Neutrophil (primary cell): ENCODE measurements around the gene NHLRC2.

Source experiments
- H3K27ac ChIP-seq: fragments of 200-600 bp; sonication (generic); 2 replicates; pipeline ENCODE4 v1.5.1; 2016; ENCODE audit warnings: mild to moderate bottlenecking, moderate library complexity
- H3K27me3 ChIP-seq: fragments of 200-600 bp; sonication (generic); 2 replicates; pipeline ENCODE4 v1.6.0; 2016; ENCODE audit warnings: mild to moderate bottlenecking
- H3K36me3 ChIP-seq: fragments of 200-600 bp; sonication (generic); 2 replicates; pipeline ENCODE4 v1.5.1; 2017
- H3K4me1 ChIP-seq, 2 experiments: fragments of 200-600 bp in 1 of 2; sonication (generic) in 1 of 2; 1 replicate in 1 of 2; 2 replicates in 1 of 2; pipeline versions ENCODE4 v1.5.1 to v1.6.1; 2013 to 2016; ENCODE audit warnings: low read depth in 1 of 2, low read length in 1 of 2, mild to moderate bottlenecking in 1 of 2, moderate library complexity in 1 of 2; ENCODE audit not compliant: control insufficient read depth in 1 of 2, insufficient read depth in 1 of 2
- H3K4me3 ChIP-seq, 2 experiments: fragments of 200-600 bp in 1 of 2; sonication (generic) in 1 of 2; 1 replicate in 1 of 2; 2 replicates in 1 of 2; pipeline ENCODE4 v1.5.1; 2013 to 2016; ENCODE audit warnings: low read depth in 1 of 2, low read length in 1 of 2, mild to moderate bottlenecking in 1 of 2, moderate library complexity in 1 of 2
- H3K9me3 ChIP-seq: fragments of 200-600 bp; sonication (generic); 2 replicates; pipeline ENCODE4 v1.5.1; 2016
- TF ChIP-seq, protein P1 (sequence below): fragments of 200-600 bp; sonication (generic); IDR thresholded peaks from 2 replicates; pipeline ENCODE4 v1.5.1; 2016; ENCODE audit warnings: antibody characterized with exemption

The NHLRC2 gene

DNA sequence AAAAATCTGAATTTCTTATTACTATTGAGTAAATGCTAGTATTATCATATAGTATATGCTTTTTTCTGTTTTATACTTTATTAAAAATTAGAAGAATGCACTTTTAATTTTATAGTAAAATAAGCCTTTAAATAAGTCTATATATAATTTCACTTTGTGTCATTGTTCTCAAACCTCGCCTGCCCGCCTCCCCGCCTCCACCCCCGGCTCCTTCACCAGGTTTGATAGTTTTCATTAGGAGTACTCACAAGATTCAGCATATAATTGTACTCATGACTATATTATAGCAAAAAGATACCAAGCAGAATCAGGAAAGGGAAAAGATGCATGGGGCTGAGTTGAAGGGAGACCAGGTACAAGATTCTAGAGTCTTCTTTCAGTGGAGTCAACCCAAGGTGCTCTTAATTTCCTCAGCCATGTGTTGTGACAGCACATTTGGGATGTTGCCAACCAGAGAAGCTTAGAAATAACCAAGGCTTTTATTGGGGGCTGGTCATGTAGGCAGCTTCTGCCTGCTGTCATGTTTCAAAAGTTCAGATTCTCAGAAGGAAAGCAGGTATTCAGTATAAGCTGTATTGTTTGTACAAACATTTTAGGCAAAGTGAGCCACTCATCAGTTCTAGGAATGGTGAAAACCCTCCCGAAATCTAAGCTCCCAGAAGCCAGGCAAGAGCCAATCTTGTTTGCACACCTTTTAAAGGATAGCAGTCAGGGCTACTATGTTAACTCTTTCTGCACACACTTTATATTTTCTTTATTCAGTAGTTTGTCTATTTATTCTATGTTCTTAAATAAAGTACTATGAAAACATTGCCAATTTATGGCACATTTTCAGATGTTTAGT, 12.3 kb downstream of the NHLRC2 start:
- H3K4me3 ChIP-seq: no peak overlapping the region
- no peaks in the 10 kb centered on the region for H3K27me3 ChIP-seq
- no peaks in the 10 kb centered on the region for H3K36me3 ChIP-seq
- peak overlapping the region; percentile 26 for H3K27ac ChIP-seq
- H3K4me1 ChIP-seq: peaks cover 24 to 26% of the 10 kb centered on the region in 2 experiments
- no peaks in the 10 kb centered on the region for H3K9me3 ChIP-seq
- TF ChIP-seq, protein P1, sequence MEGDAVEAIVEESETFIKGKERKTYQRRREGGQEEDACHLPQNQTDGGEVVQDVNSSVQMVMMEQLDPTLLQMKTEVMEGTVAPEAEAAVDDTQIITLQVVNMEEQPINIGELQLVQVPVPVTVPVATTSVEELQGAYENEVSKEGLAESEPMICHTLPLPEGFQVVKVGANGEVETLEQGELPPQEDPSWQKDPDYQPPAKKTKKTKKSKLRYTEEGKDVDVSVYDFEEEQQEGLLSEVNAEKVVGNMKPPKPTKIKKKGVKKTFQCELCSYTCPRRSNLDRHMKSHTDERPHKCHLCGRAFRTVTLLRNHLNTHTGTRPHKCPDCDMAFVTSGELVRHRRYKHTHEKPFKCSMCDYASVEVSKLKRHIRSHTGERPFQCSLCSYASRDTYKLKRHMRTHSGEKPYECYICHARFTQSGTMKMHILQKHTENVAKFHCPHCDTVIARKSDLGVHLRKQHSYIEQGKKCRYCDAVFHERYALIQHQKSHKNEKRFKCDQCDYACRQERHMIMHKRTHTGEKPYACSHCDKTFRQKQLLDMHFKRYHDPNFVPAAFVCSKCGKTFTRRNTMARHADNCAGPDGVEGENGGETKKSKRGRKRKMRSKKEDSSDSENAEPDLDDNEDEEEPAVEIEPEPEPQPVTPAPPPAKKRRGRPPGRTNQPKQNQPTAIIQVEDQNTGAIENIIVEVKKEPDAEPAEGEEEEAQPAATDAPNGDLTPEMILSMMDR: no peak

DNA sequence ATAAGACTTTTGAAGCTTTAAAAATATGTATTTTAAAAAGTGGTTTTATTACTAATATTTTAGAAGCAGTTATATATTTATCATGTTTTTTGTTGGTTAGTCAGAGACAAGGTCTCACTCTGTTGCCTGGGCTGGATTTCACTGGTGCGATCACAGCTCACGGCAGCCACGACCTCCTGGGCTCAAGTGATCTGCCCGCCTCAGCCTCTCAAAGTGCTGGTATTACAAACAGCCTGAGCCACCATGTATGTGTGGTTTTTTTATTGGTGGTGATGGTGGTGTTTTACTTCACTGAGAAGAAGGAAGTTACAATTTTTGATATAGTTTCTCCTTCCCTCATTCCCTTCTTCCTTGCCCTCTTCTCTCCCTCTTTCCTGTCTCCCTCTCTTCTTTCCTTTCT, 13.4 kb downstream of the NHLRC2 start:
- Histone ChIP-seq H3K9me3 (no peaks in the 10 kb centered on the region), H3K27me3 (no peaks in the 10 kb centered on the region), H3K4me3 (no peak overlapping the region), H3K36me3 (no peaks in the 10 kb centered on the region), H3K27ac (no peak overlapping the region), H3K4me1 (peaks cover 24 to 26% of the 10 kb centered on the region in 2 experiments)
- TF ChIP-seq, protein P1: no peak

DNA sequence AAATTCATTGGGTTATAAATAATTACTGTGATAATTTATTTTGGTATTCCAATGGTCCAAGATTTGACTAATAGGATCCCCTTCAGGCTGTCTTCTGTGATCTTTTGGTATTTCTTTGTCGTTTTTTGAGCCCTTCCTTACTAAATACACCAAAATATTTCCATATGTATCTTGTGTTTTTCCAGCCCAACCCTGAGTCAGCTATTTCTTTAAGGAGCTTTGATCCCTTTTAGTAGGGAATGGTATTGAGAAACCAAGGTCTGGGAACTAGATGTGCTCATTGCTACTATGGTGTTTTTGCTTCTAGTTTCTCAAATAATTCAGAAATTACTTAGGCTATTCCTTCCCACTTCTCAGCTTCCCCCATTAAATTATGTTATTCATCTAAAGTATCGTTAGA, 15.3 kb downstream of the NHLRC2 start:
- Histone ChIP-seq H3K4me1 (peaks cover 20 to 21% of the 10 kb centered on the region in 2 experiments), H3K36me3 (no peaks in the 10 kb centered on the region), H3K9me3 (no peaks in the 10 kb centered on the region), H3K27me3 (no peaks in the 10 kb centered on the region), H3K27ac (no peak overlapping the region), H3K4me3 (no peak overlapping the region)
- TF ChIP-seq, protein P1: no peak

DNA sequence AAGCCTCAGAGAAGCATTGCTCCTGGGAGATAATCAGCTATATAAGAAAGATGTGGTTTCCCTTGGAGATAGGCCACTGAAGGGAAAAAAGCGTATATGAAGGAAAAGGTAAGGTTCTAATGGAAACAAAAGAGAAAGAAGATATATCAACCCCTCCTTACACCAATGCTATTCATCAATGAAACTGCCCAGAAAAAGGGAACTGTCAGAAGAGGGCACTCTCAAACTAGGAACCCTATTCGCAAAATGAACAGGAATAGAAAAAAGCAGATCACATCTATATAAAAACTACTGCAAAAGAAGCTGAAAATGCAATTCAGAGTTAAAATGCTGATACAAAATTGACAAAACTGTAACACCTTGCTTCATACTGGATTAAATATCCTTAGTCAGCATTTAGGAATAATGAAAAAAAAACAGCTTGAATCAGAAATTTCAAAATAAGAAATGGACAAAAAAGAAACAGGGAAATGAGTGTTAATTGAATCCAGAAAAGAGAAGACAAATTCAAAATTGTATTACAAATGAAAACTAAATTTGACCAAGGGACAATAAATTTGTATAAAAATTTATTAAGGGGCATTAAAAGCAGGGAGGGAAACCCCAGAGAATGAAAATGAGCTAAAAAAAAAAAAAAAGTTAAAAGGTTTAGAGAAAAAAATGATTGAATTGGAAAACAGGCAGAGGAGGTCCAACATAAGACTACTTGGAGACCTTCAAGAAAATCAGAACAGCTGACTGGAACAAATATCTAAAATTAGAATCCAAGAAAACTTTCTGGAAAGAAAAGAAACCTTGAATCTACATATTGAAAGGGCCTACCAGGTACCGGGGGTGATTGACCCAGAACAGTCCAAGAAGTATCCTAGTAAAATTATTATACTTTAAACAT, 17.9 kb downstream of the NHLRC2 start:
- TF ChIP-seq, protein P1: no peak
- Histone ChIP-seq H3K27ac (no peak overlapping the region), H3K9me3 (no peaks in the 10 kb centered on the region), H3K27me3 (no peaks in the 10 kb centered on the region), H3K4me3 (no peak overlapping the region), H3K36me3 (peaks cover 7% of the 10 kb centered on the region), H3K4me1 (no peaks in the 10 kb centered on the region)

DNA sequence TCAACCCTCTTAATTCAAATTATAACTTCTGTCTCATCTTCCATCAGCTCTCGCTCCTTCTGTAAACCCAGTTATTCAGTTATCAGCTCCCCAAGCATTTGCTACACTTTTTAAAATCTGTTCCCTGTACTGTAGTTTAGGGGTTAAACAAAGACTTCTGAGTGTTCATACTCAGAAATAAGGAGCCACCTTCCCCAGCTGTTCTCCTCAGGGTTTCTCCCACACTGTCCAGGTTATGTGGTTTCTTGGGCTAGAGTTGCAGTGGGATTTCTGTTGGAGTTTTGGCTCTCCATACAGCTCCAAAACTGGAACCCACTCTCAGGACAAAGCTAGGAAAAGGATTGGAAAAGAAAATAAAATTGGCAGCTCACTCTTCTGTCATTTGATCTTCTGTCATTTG, 20.8 kb downstream of the NHLRC2 start:
- H3K27ac ChIP-seq: no peak overlapping the region
- H3K4me1 ChIP-seq: no peaks in the 10 kb centered on the region
- no peaks in the 10 kb centered on the region for H3K9me3 ChIP-seq
- TF ChIP-seq, protein P1: no peak
- no peak overlapping the region for H3K4me3 ChIP-seq
- peaks cover 11% of the 10 kb centered on the region for H3K36me3 ChIP-seq
- H3K27me3 ChIP-seq: no peaks in the 10 kb centered on the region
